MCF 10A (cell line): ENCODE measurements around the gene SLC25A26. TPM values are rescaled to one million over a fixed set of nuclear protein-coding genes. Genes with fewer than 3 reads are reported as not detected.

Source experiments
- BruUV-seq: library from RNA; stranded (reverse); fragments of 400-500 nt; replicated peaks from 2 replicates; lab custom pipeline; 2021; lab: Mats Ljungman, UMichigan
- CTCF ChIA-PET: fragments of 300-600 bp; sonication (Branson Sonifier 250); formaldehyde crosslinking; extraction: SDS; loops from one replicate; lab custom pipeline; 2021; ENCODE audit warnings: antibody characterized with exemption, inconsistent platforms; lab: Yijun Ruan, JAX
- POLR2A ChIA-PET: fragments of 300-600, 350-650 bp; sonication (Branson Sonifier 250); formaldehyde crosslinking; extraction: SDS; loops from one replicate; lab custom pipeline; 2020; ENCODE audit warnings: antibody characterized with exemption, inconsistent platforms; lab: Yijun Ruan, JAX
- DNase-seq: peaks from one replicate; pipeline ENCODE4 v3.0.0-alpha.2; 2018; ENCODE audit not compliant: unreplicated experiment
- H3K27ac Mint-ChIP-seq: one replicate; pipeline ENCODE4 v1.8.0; 2022; ENCODE audit warnings: mild to moderate bottlenecking, low read depth, mixed read lengths; ENCODE audit not compliant: unreplicated experiment
- H3K27me3 Mint-ChIP-seq: one replicate; pipeline ENCODE4 v1.8.0; 2022; ENCODE audit warnings: mixed read lengths; ENCODE audit not compliant: insufficient read depth, unreplicated experiment
- H3K36me3 Mint-ChIP-seq: one replicate; pipeline ENCODE4 v1.8.0; 2022; ENCODE audit warnings: mild to moderate bottlenecking, moderate library complexity, mixed read lengths; ENCODE audit not compliant: insufficient read depth, unreplicated experiment
- H3K4me1 Mint-ChIP-seq: one replicate; pipeline ENCODE4 v1.8.0; 2022; ENCODE audit warnings: mixed read lengths; ENCODE audit not compliant: insufficient read depth, unreplicated experiment
- H3K4me3 Mint-ChIP-seq: one replicate; pipeline ENCODE4 v1.8.0; 2022; ENCODE audit warnings: mild to moderate bottlenecking, moderate library complexity, mixed read lengths; ENCODE audit not compliant: unreplicated experiment
- H3K9me3 Mint-ChIP-seq: one replicate; pipeline ENCODE4 v1.8.0; 2022; ENCODE audit warnings: mixed read lengths; ENCODE audit not compliant: unreplicated experiment
- CTCF ChIP-seq: fragments of 200-600 bp; IDR thresholded peaks from one replicate; pipeline ENCODE4 v1.8.0; 2022; ENCODE audit warnings: antibody characterized with exemption, mild to moderate bottlenecking; ENCODE audit not compliant: unreplicated experiment
- intact Hi-C: fragments of 100-400 bp; cut with micrococcal nuclease; formaldehyde crosslinking; loops from 2 replicates; pipeline ENCODE4 v1.14.1; 2022
- total RNA-seq: library from RNA; stranded (reverse); gene quantifications from 2 replicates; pipeline ENCODE4 v1.2.3, GENCODE V29; 2022

Gene SLC25A26
- total RNA-seq, 1 experiment from 2014 or later, result 24.8 TPM

GRCh38 chr3:66227915-66228314, 7.1 kb downstream of the SLC25A26 start:
- no peaks in the 10 kb centered on the region for H3K27me3 Mint-ChIP-seq
- H3K27ac Mint-ChIP-seq, result no peak overlapping the region
- BruUV-seq, result no TSS peak
- DNase-seq, result no peak
- H3K4me1 Mint-ChIP-seq, result peaks cover 17% of the 10 kb centered on the region
- POLR2A ChIA-PET, result no interaction called here
- H3K4me3 Mint-ChIP-seq, result no peak overlapping the region
- peaks cover 13% of the 10 kb centered on the region for H3K36me3 Mint-ChIP-seq
- TF ChIP-seq CTCF, result no peak
- H3K9me3 Mint-ChIP-seq, result no peaks in the 10 kb centered on the region
- intact Hi-C loops, result no loop called here
- CTCF ChIA-PET, result no interaction called here

GRCh38 chr3:66228707-66229106, 7.9 kb downstream of the SLC25A26 start:
- Mint-ChIP-seq H3K27me3 (no peaks in the 10 kb centered on the region), H3K4me3 (no peak overlapping the region), H3K4me1 (peaks cover 11% of the 10 kb centered on the region), H3K36me3 (peaks cover 13% of the 10 kb centered on the region), H3K27ac (no peak overlapping the region), H3K9me3 (no peaks in the 10 kb centered on the region)
- ChIA-PET CTCF (interaction anchor here (0.6 kb wide), 1 partner anchor 87 kb away, joined by 3 read pairs; no protein-coding TSS in a partner anchor), POLR2A (no interaction called here)
- BruUV-seq, result no TSS peak
- no peak for TF ChIP-seq CTCF
- no peak for DNase-seq
- intact Hi-C loops, result no loop called here

- POLR2A ChIA-PET, result no interaction called here
These were observed 9.1 kb downstream of the SLC25A26 start for GRCh38 chr3:66229931-66230330.

GRCh38 chr3:66233033-66233432, 12.2 kb downstream of the SLC25A26 start:
- H3K4me1 Mint-ChIP-seq, result peaks cover 1% of the 10 kb centered on the region
- no TSS peak for BruUV-seq
- CTCF ChIA-PET, result interaction anchor here (0.6 kb wide), 1 partner anchor 39 kb away, joined by 4 read pairs; no protein-coding TSS in a partner anchor
- H3K4me3 Mint-ChIP-seq, result no peak overlapping the region
- H3K27me3 Mint-ChIP-seq, result no peaks in the 10 kb centered on the region
- H3K9me3 Mint-ChIP-seq, result no peaks in the 10 kb centered on the region
- intact Hi-C loops, result no loop called here
- H3K36me3 Mint-ChIP-seq, result no peaks in the 10 kb centered on the region
- H3K27ac Mint-ChIP-seq, result no peak overlapping the region
- TF ChIP-seq CTCF, result no peak
- no peak for DNase-seq
- POLR2A ChIA-PET, result no interaction called here

More at GRCh38 chr3:66229931-66230330, 9.1 kb downstream of the SLC25A26 start:
- no peak for DNase-seq
- intact Hi-C loops, result no loop called here
- Mint-ChIP-seq H3K27ac (no peak overlapping the region), H3K36me3 (peaks cover 2% of the 10 kb centered on the region), H3K27me3 (no peaks in the 10 kb centered on the region), H3K4me3 (no peak overlapping the region), H3K4me1 (peaks cover 11% of the 10 kb centered on the region), H3K9me3 (no peaks in the 10 kb centered on the region)
- TF ChIP-seq CTCF, result no peak
- BruUV-seq, result no TSS peak
- CTCF ChIA-PET, result no interaction called here
